GM12878 (cell line): ENCODE measurements around the gene PPP1R3E. TPM values are rescaled to one million over a fixed set of nuclear protein-coding genes. Genes with fewer than 3 reads are reported as not detected.

Experiments used
- BACH1 ChIP-seq: fragments of 450-650 bp; IDR thresholded peaks from 2 replicates; pipeline ENCODE4 v1.6.1; 2017; ENCODE audit warnings: mild to moderate bottlenecking, borderline replicate concordance
- ESRRA ChIP-seq: IDR thresholded peaks from 2 replicates; pipeline ENCODE4 v1.6.1; 2012; ENCODE audit warnings: mild to moderate bottlenecking, low read length, improper control_type of control experiment
- GABPA ChIP-seq: IDR thresholded peaks from 2 replicates; pipeline ENCODE4 v1.6.1; 2014; ENCODE audit warnings: antibody characterized with exemption, low read depth, mild to moderate bottlenecking, inconsistent platforms
- HCFC1 ChIP-seq: fragments of 150-350 bp; IDR thresholded peaks from 2 replicates; pipeline ENCODE4 v1.6.1; 2014; ENCODE audit warnings: low read length
- MTA2 ChIP-seq: fragments of 450-650 bp; IDR thresholded peaks from 2 replicates; pipeline ENCODE4 v1.6.1; 2016; ENCODE audit warnings: low read depth, mild to moderate bottlenecking, moderate library complexity
- MTA3 ChIP-seq: IDR thresholded peaks from 2 replicates; pipeline ENCODE4 v1.6.1; 2012; ENCODE audit warnings: low read length, inconsistent platforms, borderline replicate concordance
- PAX8 ChIP-seq: fragments of 450-650 bp; IDR thresholded peaks from 2 replicates; pipeline ENCODE4 v1.6.1; 2017; ENCODE audit warnings: mild to moderate bottlenecking, moderate library complexity
- PML ChIP-seq: IDR thresholded peaks from 2 replicates; pipeline ENCODE4 v1.6.1; 2012; ENCODE audit warnings: low read length, inconsistent platforms
- POLR2AphosphoS2 ChIP-seq: IDR thresholded peaks from 2 replicates; pipeline ENCODE4 v1.6.1; 2011; ENCODE audit warnings: low read depth, mild to moderate bottlenecking, low read length, improper control_type of control experiment, moderate library complexity
- SRF ChIP-seq, 2 experiments: IDR thresholded peaks; 2 replicates each; pipeline ENCODE4 v1.6.1; 2011; ENCODE audit warnings: low read depth in 2 of 2, low read length in 2 of 2, mild to moderate bottlenecking in 1 of 2, moderate library complexity in 1 of 2
- SUZ12 ChIP-seq: fragments of 200-600 bp; sonication (generic); IDR thresholded peaks from one replicate; pipeline ENCODE4 v1.6.1; 2018; ENCODE audit warnings: antibody characterized with exemption, mild to moderate bottlenecking; ENCODE audit not compliant: unreplicated experiment
- YBX1 ChIP-seq: fragments of 450-650 bp; IDR thresholded peaks from 2 replicates; pipeline ENCODE4 v1.6.1; 2016; ENCODE audit warnings: antibody characterized with exemption
- ZBED1 ChIP-seq: IDR thresholded peaks from 2 replicates; pipeline ENCODE4 v1.6.1; 2016; ENCODE audit warnings: borderline replicate concordance
- ZNF622 ChIP-seq: fragments of 450-650 bp; IDR thresholded peaks from 2 replicates; pipeline ENCODE4 v1.6.1; 2017; ENCODE audit warnings: mild to moderate bottlenecking, inconsistent platforms
- polyA plus RNA-seq, 11 experiments: library from polyadenylated mRNA; depleted of rRNA in 4 of 11; unstranded in 6 of 11; stranded (reverse) in 5 of 11; fragments of >200 nt; fragmentation: Nextera tagmentation in 4 of 11; fragmentation: Illumina TruSeq in 1 of 11; extraction: Ambion mirVana in 4 of 11; extraction: Trizol in 1 of 11; gene quantifications; 1 replicate in 1 of 11; 2 replicates in 10 of 11; pipeline versions ENCODE4 v1.2.1 to v1.2.3, GENCODE V29; 2011 to 2016; ENCODE audit warnings: inconsistent platforms in 2 of 11, missing spikeins in 2 of 11, low read depth in 1 of 11
- total RNA-seq, 4 experiments: library from RNA; depleted of rRNA in 3 of 4; stranded (reverse); fragments of >200 nt in 3 of 4; fragmentation: Illumina TruSeq in 1 of 4; extraction: Trizol in 1 of 4; gene quantifications; 2 replicates each; pipeline versions ENCODE4 v1.2.1 to v1.2.3, GENCODE V29; 2013 to 2021
- TF ChIP-seq, protein P1 (sequence below), 3 experiments: IDR thresholded peaks in 2 of 3; conservative IDR thresholded peaks in 1 of 3; 2 replicates each; pipeline ENCODE4 v1.5.1; 2011; ENCODE audit warnings: low read depth in 3 of 3, low read length in 3 of 3, mild to moderate bottlenecking in 3 of 3, control low read depth in 2 of 3, moderate library complexity in 2 of 3, inconsistent platforms in 1 of 3, mixed read lengths in 1 of 3; ENCODE audit not compliant: control insufficient read depth in 2 of 3, insufficient read depth in 1 of 3; ENCODE audit errors: extremely low read depth in 1 of 3
- TF ChIP-seq, protein P2 (sequence below): fragments of 450-650 bp; IDR thresholded peaks from 2 replicates; pipeline ENCODE4 v1.6.1; 2017; ENCODE audit warnings: antibody characterized with exemption, mild to moderate bottlenecking, moderate library complexity
- TF ChIP-seq, protein P3 (sequence below): IDR thresholded peaks from 2 replicates; pipeline ENCODE4 v1.6.1; 2012; ENCODE audit warnings: low read depth, low read length, improper control_type of control experiment
- TF ChIP-seq, protein P4 (sequence below): fragments of 450-650 bp; IDR thresholded peaks from 2 replicates; pipeline ENCODE4 v1.6.1; 2017; ENCODE audit warnings: low read depth, mild to moderate bottlenecking, moderate library complexity
- TF ChIP-seq, protein P5 (sequence below): fragments of 450-650 bp; IDR thresholded peaks from 2 replicates; pipeline ENCODE4 v1.6.1; 2018; ENCODE audit warnings: borderline replicate concordance, mild to moderate bottlenecking; ENCODE audit not compliant: partially characterized antibody

PPP1R3E gene
- total and polyA plus RNA-seq, 10 of the 15 experiments (the other 5 are each of a cell fraction or from before 2014, with no cell fraction given): 4.6 to 26.4 (median 7.1) TPM

DNA sequence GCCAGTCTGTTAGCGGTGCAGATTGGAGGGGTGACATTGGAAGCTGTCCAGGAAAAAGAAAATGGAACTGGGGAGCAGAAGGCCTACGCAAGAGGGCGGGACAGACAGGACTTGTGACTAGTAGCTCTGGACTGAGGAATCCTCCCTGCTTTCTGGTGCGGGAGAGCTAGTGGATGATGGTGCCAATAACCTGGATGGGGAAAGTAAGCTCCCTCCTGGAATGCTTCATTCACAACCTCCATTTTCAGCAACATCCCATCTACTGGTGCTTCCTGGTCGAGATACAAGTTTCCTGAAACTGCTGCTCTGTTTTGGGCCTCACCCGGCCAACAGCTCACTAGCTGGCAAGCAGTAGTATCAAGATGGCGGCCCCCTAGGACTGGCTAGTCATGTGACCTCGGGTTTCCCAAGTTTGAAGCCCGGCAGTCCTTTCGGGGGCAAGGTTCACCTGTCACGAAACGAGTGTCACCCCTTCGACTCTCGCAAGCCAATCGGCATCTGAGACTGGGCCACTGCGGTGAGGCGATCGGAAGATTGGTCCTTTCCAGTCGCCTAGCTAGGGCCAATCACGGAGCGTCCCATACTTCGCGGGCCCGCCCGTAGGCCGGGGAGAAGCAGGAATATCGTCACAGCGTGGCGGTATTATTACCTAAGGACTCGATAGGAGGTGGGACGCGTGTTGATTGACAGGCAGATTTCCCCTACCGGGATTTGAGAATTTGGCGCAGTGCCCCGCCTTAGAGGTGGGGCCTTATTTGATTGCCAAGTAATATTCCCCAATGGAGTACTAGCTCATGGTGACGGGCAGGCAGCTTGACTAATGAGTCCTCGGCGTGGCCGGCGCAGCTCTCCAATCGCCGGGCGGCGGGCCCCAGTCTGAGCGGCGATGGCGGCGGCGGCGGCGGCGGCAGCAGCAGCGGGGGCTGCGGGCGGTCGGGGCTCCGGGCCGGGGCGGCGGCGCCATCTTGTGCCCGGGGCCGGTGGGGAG lies 18.2 kb upstream of the PPP1R3E start, which contains the start of gene PABPN1 (continued):
- TF ChIP-seq, protein P1, sequence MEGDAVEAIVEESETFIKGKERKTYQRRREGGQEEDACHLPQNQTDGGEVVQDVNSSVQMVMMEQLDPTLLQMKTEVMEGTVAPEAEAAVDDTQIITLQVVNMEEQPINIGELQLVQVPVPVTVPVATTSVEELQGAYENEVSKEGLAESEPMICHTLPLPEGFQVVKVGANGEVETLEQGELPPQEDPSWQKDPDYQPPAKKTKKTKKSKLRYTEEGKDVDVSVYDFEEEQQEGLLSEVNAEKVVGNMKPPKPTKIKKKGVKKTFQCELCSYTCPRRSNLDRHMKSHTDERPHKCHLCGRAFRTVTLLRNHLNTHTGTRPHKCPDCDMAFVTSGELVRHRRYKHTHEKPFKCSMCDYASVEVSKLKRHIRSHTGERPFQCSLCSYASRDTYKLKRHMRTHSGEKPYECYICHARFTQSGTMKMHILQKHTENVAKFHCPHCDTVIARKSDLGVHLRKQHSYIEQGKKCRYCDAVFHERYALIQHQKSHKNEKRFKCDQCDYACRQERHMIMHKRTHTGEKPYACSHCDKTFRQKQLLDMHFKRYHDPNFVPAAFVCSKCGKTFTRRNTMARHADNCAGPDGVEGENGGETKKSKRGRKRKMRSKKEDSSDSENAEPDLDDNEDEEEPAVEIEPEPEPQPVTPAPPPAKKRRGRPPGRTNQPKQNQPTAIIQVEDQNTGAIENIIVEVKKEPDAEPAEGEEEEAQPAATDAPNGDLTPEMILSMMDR (IDR thresholded peaks at IDR 0.05 in 2 of 3, conservative IDR thresholded peaks at IDR 0.05 in 1 of 3; ENCODE audit: control insufficient read depth in 2 of 3, extremely low read depth in 1 of 3, insufficient read depth in 1 of 3, low read depth in 3 of 3, low read length in 3 of 3): no peak
- peak; percentile 84 for TF ChIP-seq POLR2AphosphoS2
- no peak for TF ChIP-seq SUZ12
- TF ChIP-seq ESRRA: 0 out of 2 replicates have a peak, but pooled peaks have one; percentile 17
- TF ChIP-seq, protein P2, sequence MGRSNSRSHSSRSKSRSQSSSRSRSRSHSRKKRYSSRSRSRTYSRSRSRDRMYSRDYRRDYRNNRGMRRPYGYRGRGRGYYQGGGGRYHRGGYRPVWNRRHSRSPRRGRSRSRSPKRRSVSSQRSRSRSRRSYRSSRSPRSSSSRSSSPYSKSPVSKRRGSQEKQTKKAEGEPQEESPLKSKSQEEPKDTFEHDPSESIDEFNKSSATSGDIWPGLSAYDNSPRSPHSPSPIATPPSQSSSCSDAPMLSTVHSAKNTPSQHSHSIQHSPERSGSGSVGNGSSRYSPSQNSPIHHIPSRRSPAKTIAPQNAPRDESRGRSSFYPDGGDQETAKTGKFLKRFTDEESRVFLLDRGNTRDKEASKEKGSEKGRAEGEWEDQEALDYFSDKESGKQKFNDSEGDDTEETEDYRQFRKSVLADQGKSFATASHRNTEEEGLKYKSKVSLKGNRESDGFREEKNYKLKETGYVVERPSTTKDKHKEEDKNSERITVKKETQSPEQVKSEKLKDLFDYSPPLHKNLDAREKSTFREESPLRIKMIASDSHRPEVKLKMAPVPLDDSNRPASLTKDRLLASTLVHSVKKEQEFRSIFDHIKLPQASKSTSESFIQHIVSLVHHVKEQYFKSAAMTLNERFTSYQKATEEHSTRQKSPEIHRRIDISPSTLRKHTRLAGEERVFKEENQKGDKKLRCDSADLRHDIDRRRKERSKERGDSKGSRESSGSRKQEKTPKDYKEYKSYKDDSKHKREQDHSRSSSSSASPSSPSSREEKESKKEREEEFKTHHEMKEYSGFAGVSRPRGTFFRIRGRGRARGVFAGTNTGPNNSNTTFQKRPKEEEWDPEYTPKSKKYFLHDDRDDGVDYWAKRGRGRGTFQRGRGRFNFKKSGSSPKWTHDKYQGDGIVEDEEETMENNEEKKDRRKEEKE: no peak
- TF ChIP-seq ZBED1: no peak; the same call in 1 of the 2 replicates
- TF ChIP-seq, protein P3, sequence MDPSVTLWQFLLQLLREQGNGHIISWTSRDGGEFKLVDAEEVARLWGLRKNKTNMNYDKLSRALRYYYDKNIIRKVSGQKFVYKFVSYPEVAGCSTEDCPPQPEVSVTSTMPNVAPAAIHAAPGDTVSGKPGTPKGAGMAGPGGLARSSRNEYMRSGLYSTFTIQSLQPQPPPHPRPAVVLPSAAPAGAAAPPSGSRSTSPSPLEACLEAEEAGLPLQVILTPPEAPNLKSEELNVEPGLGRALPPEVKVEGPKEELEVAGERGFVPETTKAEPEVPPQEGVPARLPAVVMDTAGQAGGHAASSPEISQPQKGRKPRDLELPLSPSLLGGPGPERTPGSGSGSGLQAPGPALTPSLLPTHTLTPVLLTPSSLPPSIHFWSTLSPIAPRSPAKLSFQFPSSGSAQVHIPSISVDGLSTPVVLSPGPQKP: no peak
- 0 out of 2 replicates have a peak, but pooled peaks have one; percentile 43 for TF ChIP-seq MTA2
- TF ChIP-seq MTA3: peak; percentile 80; the same call in 1 of the 2 replicates
- TF ChIP-seq SRF (IDR thresholded peaks at IDR 0.05; ENCODE audit: low read depth in 2 of 2, low read length in 2 of 2): peak; percentile 57 to 80
- TF ChIP-seq GABPA: peak; percentile 83
- peak; percentile 99 for TF ChIP-seq BACH1
- TF ChIP-seq, protein P4, sequence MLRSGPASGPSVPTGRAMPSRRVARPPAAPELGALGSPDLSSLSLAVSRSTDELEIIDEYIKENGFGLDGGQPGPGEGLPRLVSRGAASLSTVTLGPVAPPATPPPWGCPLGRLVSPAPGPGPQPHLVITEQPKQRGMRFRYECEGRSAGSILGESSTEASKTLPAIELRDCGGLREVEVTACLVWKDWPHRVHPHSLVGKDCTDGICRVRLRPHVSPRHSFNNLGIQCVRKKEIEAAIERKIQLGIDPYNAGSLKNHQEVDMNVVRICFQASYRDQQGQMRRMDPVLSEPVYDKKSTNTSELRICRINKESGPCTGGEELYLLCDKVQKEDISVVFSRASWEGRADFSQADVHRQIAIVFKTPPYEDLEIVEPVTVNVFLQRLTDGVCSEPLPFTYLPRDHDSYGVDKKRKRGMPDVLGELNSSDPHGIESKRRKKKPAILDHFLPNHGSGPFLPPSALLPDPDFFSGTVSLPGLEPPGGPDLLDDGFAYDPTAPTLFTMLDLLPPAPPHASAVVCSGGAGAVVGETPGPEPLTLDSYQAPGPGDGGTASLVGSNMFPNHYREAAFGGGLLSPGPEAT: peak; percentile 87
- TF ChIP-seq HCFC1: no peak; the same call in 1 of the 2 replicates
- peak; percentile 53 for TF ChIP-seq PAX8
- TF ChIP-seq ZNF622: no peak
- TF ChIP-seq, protein P5, sequence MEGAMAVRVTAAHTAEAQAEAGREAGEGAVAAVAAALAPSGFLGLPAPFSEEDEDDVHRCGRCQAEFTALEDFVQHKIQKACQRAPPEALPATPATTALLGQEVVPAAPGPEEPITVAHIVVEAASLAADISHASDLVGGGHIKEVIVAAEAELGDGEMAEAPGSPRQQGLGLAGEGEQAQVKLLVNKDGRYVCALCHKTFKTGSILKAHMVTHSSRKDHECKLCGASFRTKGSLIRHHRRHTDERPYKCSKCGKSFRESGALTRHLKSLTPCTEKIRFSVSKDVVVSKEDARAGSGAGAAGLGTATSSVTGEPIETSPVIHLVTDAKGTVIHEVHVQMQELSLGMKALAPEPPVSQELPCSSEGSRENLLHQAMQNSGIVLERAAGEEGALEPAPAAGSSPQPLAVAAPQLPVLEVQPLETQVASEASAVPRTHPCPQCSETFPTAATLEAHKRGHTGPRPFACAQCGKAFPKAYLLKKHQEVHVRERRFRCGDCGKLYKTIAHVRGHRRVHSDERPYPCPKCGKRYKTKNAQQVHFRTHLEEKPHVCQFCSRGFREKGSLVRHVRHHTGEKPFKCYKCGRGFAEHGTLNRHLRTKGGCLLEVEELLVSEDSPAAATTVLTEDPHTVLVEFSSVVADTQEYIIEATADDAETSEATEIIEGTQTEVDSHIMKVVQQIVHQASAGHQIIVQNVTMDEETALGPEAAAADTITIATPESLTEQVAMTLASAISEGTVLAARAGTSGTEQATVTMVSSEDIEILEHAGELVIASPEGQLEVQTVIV: peak; percentile 63
- peak; percentile 85; the same call in 1 of the 2 replicates for TF ChIP-seq PML
- no peak for TF ChIP-seq YBX1
